Endothelial cell of umbilical vein (primary cell): ENCODE measurements around the gene PDSS1. TPM values are rescaled to one million over a fixed set of nuclear protein-coding genes. Genes with fewer than 3 reads are reported as not detected.

ENCODE experiments used
- BruUV-seq: library from RNA; stranded (reverse); fragments of 400-500 nt; replicated peaks from 2 replicates; lab custom pipeline; 2021; lab: Mats Ljungman, UMichigan
- CTCF ChIA-PET: fragments of 300-600, 350-600 bp; sonication (Branson Sonifier 250); formaldehyde crosslinking; loops from one replicate; lab custom pipeline; 2021; ENCODE audit warnings: antibody characterized with exemption, inconsistent platforms; lab: Charles Lee
- POLR2A ChIA-PET: fragments of 300-600, 350-600 bp; sonication (Branson Sonifier 250); formaldehyde crosslinking; loops from one replicate; lab custom pipeline; 2021; ENCODE audit warnings: antibody characterized with exemption, inconsistent platforms; lab: Charles Lee
- DNase-seq: peaks from one replicate; pipeline ENCODE4 v3.0.0-alpha.2; 2011; ENCODE audit warnings: low read depth, low spot score
- FAIRE-seq: peaks from 2 replicates; lab custom pipeline; 2011; peaks lifted over from hg19 to GRCh38; lab: Jason Lieb, UNC
- H2AFZ ChIP-seq: 2 replicates; pipeline ENCODE4 v1.6.0; 2012; ENCODE audit warnings: low read depth, low read length, control low read depth, inconsistent platforms
- H3K27ac ChIP-seq: 2 replicates; pipeline ENCODE4 v1.5.1; 2011; ENCODE audit warnings: low read depth, mild to moderate bottlenecking, control low read depth, low read length, moderate library complexity; ENCODE audit not compliant: insufficient read depth
- H3K27me3 ChIP-seq, 2 experiments: 2 replicates each; pipeline versions ENCODE4 v1.6.0 to v1.6.1; 2011; ENCODE audit warnings: low read length in 2 of 2, mixed read lengths in 1 of 2; ENCODE audit not compliant: control insufficient read depth in 2 of 2, insufficient read depth in 2 of 2
- H3K36me3 ChIP-seq, 2 experiments: 2 replicates in 1 of 2; 3 replicates in 1 of 2; pipeline ENCODE4 v1.5.1; 2011; ENCODE audit warnings: low read length in 2 of 2, mild to moderate bottlenecking in 1 of 2, moderate library complexity in 1 of 2; ENCODE audit not compliant: control insufficient read depth in 2 of 2, insufficient read depth in 2 of 2; ENCODE audit errors: extremely low read depth in 1 of 2
- H3K4me1 ChIP-seq: 3 replicates; pipeline ENCODE4 v1.5.1; 2011; ENCODE audit warnings: mild to moderate bottlenecking, low read length; ENCODE audit not compliant: control insufficient read depth, insufficient read depth; ENCODE audit errors: extremely low read depth
- H3K4me2 ChIP-seq: 2 replicates; pipeline ENCODE4 v1.6.1; 2011; ENCODE audit warnings: low read length, control low read depth, mixed read lengths; ENCODE audit not compliant: insufficient read depth
- H3K4me3 ChIP-seq, 3 experiments: fragments of 200-600 bp in 1 of 3; sonication (generic), shearing (Covaris generic) in 1 of 3; replicated peaks in 1 of 3; 2 replicates each; pipeline ENCODE4 v1.5.1; 2011 to 2016; ENCODE audit warnings: control low read depth in 3 of 3, low read length in 3 of 3, mild to moderate bottlenecking in 2 of 3, inconsistent platforms in 1 of 3, low read depth in 1 of 3, moderate library complexity in 1 of 3; ENCODE audit not compliant: insufficient read depth in 1 of 3
- H3K79me2 ChIP-seq: 2 replicates; pipeline ENCODE4 v1.6.0; 2012; ENCODE audit warnings: low read length, inconsistent platforms; ENCODE audit not compliant: control insufficient read depth, insufficient read depth
- H3K9ac ChIP-seq: replicated peaks from 2 replicates; pipeline ENCODE3; 2011; ENCODE audit warnings: low read length, control low read depth; ENCODE audit not compliant: insufficient read depth; ENCODE audit errors: extremely low read depth
- H3K9me1 ChIP-seq: replicated peaks from 3 replicates; pipeline ENCODE4 v1.6.0; 2011; ENCODE audit warnings: mild to moderate bottlenecking, low read length; ENCODE audit not compliant: control insufficient read depth, insufficient read depth; ENCODE audit errors: extremely low read depth
- H3K9me3 ChIP-seq: replicated peaks from 2 replicates; pipeline ENCODE4 v1.5.1; 2012; ENCODE audit warnings: low read length, inconsistent platforms; ENCODE audit not compliant: control insufficient read depth, insufficient read depth
- H4K20me1 ChIP-seq: replicated peaks from 2 replicates; pipeline ENCODE3; 2011; ENCODE audit warnings: mild to moderate bottlenecking, low read length; ENCODE audit not compliant: control insufficient read depth, insufficient read depth; ENCODE audit errors: extremely low read depth
- CTCF ChIP-seq, 2 donors: IDR thresholded peaks; 1 replicate in 1 of 2; 2 replicates in 1 of 2; pipeline ENCODE4 v1.5.1; 2011; ENCODE audit warnings: low read length in 2 of 2, mild to moderate bottlenecking in 2 of 2, moderate library complexity in 2 of 2, control low read depth in 1 of 2, inconsistent platforms in 1 of 2, low read depth in 1 of 2; ENCODE audit not compliant: insufficient read depth in 1 of 2; ENCODE audit errors: extremely low read depth in 1 of 2
- FOS ChIP-seq: IDR thresholded peaks from 2 replicates; pipeline ENCODE4 v1.6.1; 2011; ENCODE audit warnings: mild to moderate bottlenecking, low read length, moderate library complexity, borderline replicate concordance; ENCODE audit not compliant: insufficient read depth
- JUN ChIP-seq: IDR thresholded peaks from 2 replicates; pipeline ENCODE4 v1.6.1; 2011; ENCODE audit warnings: borderline replicate concordance, low read depth; ENCODE audit not compliant: insufficient read length, insufficient read depth
- MAX ChIP-seq: IDR thresholded peaks from 2 replicates; pipeline ENCODE4 v1.6.1; 2011; ENCODE audit not compliant: insufficient read depth, insufficient read length
- POLR2A ChIP-seq: IDR thresholded peaks from 2 replicates; pipeline ENCODE4 v1.6.1; 2012; ENCODE audit warnings: low read depth, mild to moderate bottlenecking, control low read depth, low read length
- dilution Hi-C: fragments of 300-500 bp; cut with MboI; formaldehyde crosslinking; loops from one replicate; pipeline ENCODE4 v1.15.0; 2019; ENCODE audit warnings: low sequenced_read_pairs; ENCODE audit not compliant: extremely low pct_ligation_motif_present
- intact Hi-C: fragments of 100-400 bp; cut with micrococcal nuclease; formaldehyde crosslinking; loops from one replicate; pipeline ENCODE4 v1.10.0; 2022
- polyA plus RNA-seq, 4 experiments: library from polyadenylated mRNA; depleted of rRNA in 3 of 4; stranded (reverse) in 3 of 4; unstranded in 1 of 4; fragments of >200 nt; gene quantifications; 2 replicates each; pipeline versions ENCODE4 v1.2.1 to v1.2.3, GENCODE V29; 2011 to 2012; ENCODE audit warnings: missing spikeins in 1 of 4
- total RNA-seq: library from RNA; stranded (reverse); gene quantifications from 2 replicates; pipeline ENCODE4 v1.2.3, GENCODE V29; 2021

The PDSS1 gene
- total and polyA plus RNA-seq, 2 donors (not counting 3 experiments of a cell fraction or from before 2014, with no cell fraction given), result 9.1 to 11.3 TPM

DNA sequence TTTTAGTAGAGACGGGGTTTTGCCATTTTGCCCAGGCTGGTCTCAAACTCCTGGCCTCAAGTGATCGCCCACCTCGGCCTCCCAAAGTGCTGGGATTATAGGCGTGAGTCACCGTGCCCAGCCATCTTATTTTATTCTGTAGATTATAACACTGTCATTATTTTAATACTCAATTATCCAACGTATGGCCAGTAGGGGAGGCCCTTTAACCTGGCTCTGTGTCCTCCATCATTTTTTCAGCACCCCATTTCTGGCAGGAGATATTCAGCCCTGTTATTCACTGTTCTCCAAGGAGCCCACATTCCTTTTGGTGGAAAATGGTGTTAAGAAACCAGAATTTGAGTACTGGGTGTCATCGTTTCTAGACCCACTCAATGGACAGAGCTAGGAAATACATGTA lies 31.5 kb downstream of the PDSS1 start:
- BruUV-seq, result no TSS peak
- DNase-seq (no peak), FAIRE-seq (no peak)
- no peaks in the 10 kb centered on the region for H3K9me1 ChIP-seq
- H2AFZ ChIP-seq, result no peak overlapping the region
- no peak overlapping the region for H3K27ac ChIP-seq
- no peak overlapping the region for H3K9ac ChIP-seq
- no peaks in the 10 kb centered on the region for H3K27me3 ChIP-seq
- H3K4me3 ChIP-seq, result no peak overlapping the region
- no peaks in the 10 kb centered on the region for H3K9me3 ChIP-seq
- no peak for TF ChIP-seq MAX
- no peak for TF ChIP-seq FOS
- no peak for TF ChIP-seq CTCF (IDR thresholded peaks at IDR 0.05; ENCODE audit: extremely low read depth in 1 of 2, insufficient read depth in 1 of 2, low read depth in 1 of 2, low read length in 2 of 2)
- no peak for TF ChIP-seq JUN
- H3K4me2 ChIP-seq, result no peak overlapping the region
- intact Hi-C loops, result loop anchor here (10.0 kb wide), 1 partner anchor 124 kb away; no protein-coding TSS in a partner anchor
- dilution Hi-C loops, result no loop called here
- no peaks in the 10 kb centered on the region for H4K20me1 ChIP-seq
- no peaks in the 10 kb centered on the region for H3K4me1 ChIP-seq
- H3K36me3 ChIP-seq, result peaks cover 4 to 9% of the 10 kb centered on the region in 2 experiments
- CTCF ChIA-PET, result interaction anchor here (1.1 to 2.0 kb wide), 2 partner anchors 153 to 495 kb away, joined by 4 to 21 read pairs; no protein-coding TSS in a partner anchor
- H3K79me2 ChIP-seq, result no peaks in the 10 kb centered on the region
- POLR2A ChIA-PET, result no interaction called here

DNA sequence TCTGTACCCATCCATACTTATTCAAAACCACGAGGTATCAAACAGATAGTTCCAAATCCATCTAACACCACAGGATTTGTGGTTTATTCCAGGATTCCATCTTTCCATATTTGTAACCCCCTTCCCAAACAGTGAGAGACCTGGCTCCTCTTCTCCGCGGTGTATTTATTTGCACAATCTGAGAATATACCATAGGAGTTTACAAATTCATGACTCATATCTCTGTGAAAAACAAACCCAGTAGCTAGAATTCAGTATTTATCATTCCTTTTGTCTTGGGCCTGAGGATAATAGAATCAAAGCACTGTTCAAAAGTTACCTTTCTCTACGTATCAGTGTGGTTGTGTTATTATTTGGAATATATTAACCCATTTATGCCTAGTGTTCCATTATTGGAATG lies 31.9 kb downstream of the PDSS1 start:
- no peak for DNase-seq
- Histone ChIP-seq H3K9me3 (no peaks in the 10 kb centered on the region), H3K4me2 (no peak overlapping the region), H4K20me1 (no peaks in the 10 kb centered on the region), H3K27ac (no peak overlapping the region), H3K9me1 (no peaks in the 10 kb centered on the region), H3K4me3 (no peak overlapping the region), H3K27me3 (no peaks in the 10 kb centered on the region), H3K36me3 (peaks cover 4 to 12% of the 10 kb centered on the region in 2 experiments), H3K79me2 (no peaks in the 10 kb centered on the region), H3K9ac (no peak overlapping the region), H3K4me1 (no peaks in the 10 kb centered on the region), H2AFZ (no peak overlapping the region)
- no peak for TF ChIP-seq POLR2A
- intact Hi-C loops, result loop anchor here (10.0 kb wide), 1 partner anchor 125 kb away; no protein-coding TSS in a partner anchor
- ChIA-PET CTCF (interaction anchor here (2.0 kb wide), 1 partner anchor 152 kb away, joined by 21 read pairs; no protein-coding TSS in a partner anchor), POLR2A (no interaction called here)
- dilution Hi-C loops, result no loop called here
- FAIRE-seq, result no peak
- BruUV-seq, result no TSS peak
